ENCODE results near the gene ANKRD22. TPM values are rescaled to one million over a fixed set of nuclear protein-coding genes. Genes with fewer than 3 reads are reported as not detected.

Gene ANKRD22
- total RNA-seq, 2 donors from 2014 or later = 26.6 to 28.2 TPM

- H3K9me3 ChIP-seq = no peaks in the 10 kb centered on the region
- TF ChIP-seq, protein P1, sequence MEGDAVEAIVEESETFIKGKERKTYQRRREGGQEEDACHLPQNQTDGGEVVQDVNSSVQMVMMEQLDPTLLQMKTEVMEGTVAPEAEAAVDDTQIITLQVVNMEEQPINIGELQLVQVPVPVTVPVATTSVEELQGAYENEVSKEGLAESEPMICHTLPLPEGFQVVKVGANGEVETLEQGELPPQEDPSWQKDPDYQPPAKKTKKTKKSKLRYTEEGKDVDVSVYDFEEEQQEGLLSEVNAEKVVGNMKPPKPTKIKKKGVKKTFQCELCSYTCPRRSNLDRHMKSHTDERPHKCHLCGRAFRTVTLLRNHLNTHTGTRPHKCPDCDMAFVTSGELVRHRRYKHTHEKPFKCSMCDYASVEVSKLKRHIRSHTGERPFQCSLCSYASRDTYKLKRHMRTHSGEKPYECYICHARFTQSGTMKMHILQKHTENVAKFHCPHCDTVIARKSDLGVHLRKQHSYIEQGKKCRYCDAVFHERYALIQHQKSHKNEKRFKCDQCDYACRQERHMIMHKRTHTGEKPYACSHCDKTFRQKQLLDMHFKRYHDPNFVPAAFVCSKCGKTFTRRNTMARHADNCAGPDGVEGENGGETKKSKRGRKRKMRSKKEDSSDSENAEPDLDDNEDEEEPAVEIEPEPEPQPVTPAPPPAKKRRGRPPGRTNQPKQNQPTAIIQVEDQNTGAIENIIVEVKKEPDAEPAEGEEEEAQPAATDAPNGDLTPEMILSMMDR (IDR thresholded peaks at IDR 0.05) = no peak
- no peak for DNase-seq
- H3K4me3 ChIP-seq = no peak overlapping the region
- intact Hi-C loops (cut with DNase I) = no loop called here
- no peak overlapping the region for H3K9ac ChIP-seq (ENCODE audit: low read depth in 2 of 2, low read length in 2 of 2)
- no peaks in the 10 kb centered on the region for H3K27me3 ChIP-seq
- H3K4me1 ChIP-seq = no peaks in the 10 kb centered on the region
- no peak overlapping the region for H3K27ac ChIP-seq
- H3K36me3 ChIP-seq = no peaks in the 10 kb centered on the region
Observed at GRCh38 chr10:88788924-88789323, 62.7 kb downstream of the ANKRD22 start.

DNA sequence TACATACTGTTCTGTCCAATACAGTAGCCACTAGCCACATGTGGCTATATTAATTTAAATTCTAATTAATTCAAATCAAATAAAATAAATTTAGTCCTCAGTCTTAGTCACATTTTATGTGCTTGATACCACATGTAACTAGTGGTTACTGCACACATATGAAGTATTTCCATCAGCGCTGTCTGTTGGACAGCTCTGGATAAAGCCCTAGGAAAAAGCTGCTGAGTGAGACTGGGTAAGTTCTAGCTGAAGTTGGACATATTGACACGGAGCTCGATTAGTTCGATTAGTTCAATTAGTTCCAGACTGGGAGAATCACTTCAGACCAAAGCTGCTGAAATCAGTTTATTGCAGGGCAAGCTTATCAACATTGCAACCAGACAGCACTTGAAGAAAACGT lies 64.2 kb downstream of the ANKRD22 start:
- no peaks in the 10 kb centered on the region for H3K9me3 ChIP-seq
- TF ChIP-seq, protein P1 (IDR thresholded peaks at IDR 0.05) = no peak
- H3K9ac ChIP-seq (ENCODE audit: low read depth in 2 of 2, low read length in 2 of 2) = no peak overlapping the region
- no peak overlapping the region for H3K27ac ChIP-seq
- no peak overlapping the region for H3K4me3 ChIP-seq
- intact Hi-C loops (cut with DNase I) = no loop called here
- H3K36me3 ChIP-seq = no peaks in the 10 kb centered on the region
- no peaks in the 10 kb centered on the region for H3K4me1 ChIP-seq
- DNase-seq = no peak
- no peaks in the 10 kb centered on the region for H3K27me3 ChIP-seq

- H3K36me3 ChIP-seq = no peaks in the 10 kb centered on the region
- no peak overlapping the region for H3K4me3 ChIP-seq
- no peak for DNase-seq
- intact Hi-C loops (cut with DNase I) = no loop called here
- no peaks in the 10 kb centered on the region for H3K27me3 ChIP-seq
- no peaks in the 10 kb centered on the region for H3K9me3 ChIP-seq
- H3K4me1 ChIP-seq = no peaks in the 10 kb centered on the region
- H3K27ac ChIP-seq = no peak overlapping the region
- TF ChIP-seq, protein P1 (IDR thresholded peaks at IDR 0.05) = no peak
- no peak overlapping the region for H3K9ac ChIP-seq (ENCODE audit: low read depth in 2 of 2, low read length in 2 of 2)
Observed at GRCh38 chr10:88786032-88786770, 65.4 kb downstream of the ANKRD22 start.

DNA sequence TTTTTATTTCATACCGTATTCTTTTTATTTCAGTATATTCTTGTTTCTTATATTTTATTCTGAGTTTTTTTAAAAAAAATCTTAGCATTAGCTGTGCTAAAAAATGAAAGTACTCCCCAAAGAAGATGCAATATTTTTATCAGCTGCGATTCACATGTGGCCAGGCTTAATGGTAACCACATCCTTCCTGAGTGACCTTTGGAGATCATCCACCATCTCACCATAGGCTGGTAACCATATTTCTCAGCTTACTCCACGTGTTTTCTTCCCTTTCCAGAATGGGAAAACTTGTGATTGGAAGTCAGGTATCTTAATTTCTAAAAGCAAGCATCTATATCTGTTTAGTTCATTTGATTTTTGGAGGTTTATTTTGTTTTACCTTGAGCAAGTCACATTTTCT lies 67.9 kb downstream of the ANKRD22 start:
- H3K36me3 ChIP-seq = no peaks in the 10 kb centered on the region
- no peak overlapping the region for H3K9ac ChIP-seq (ENCODE audit: low read depth in 2 of 2, low read length in 2 of 2)
- H3K9me3 ChIP-seq = no peaks in the 10 kb centered on the region
- H3K4me1 ChIP-seq = no peaks in the 10 kb centered on the region
- H3K27ac ChIP-seq = no peak overlapping the region
- no peaks in the 10 kb centered on the region for H3K27me3 ChIP-seq
- intact Hi-C loops (cut with DNase I) = no loop called here
- TF ChIP-seq, protein P1 (IDR thresholded peaks at IDR 0.05) = no peak
- DNase-seq = no peak
- no peak overlapping the region for H3K4me3 ChIP-seq

DNA sequence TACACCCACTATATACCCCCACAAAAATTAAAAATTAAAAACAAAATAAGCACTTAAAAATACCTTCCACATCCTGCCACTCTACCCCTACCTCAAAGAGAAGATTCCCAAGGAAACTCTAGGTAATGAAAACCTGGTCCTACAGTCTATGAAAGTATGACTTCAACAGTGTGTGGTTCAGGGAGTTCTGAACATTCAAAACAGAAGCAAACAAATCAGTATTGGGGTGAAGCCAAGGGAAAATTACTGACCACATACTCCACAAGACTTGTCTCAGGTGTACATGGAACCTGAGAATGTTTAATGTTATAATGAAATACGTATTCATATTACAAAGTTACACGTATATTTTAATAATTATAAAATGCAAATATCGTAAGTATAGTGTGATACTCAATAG lies 69.4 kb downstream of the ANKRD22 start:
- DNase-seq = no peak
- intact Hi-C loops (cut with DNase I) = no loop called here
- Histone ChIP-seq H3K4me1 (no peaks in the 10 kb centered on the region), H3K27me3 (no peaks in the 10 kb centered on the region), H3K27ac (no peak overlapping the region), H3K9me3 (no peaks in the 10 kb centered on the region), H3K36me3 (no peaks in the 10 kb centered on the region), H3K4me3 (no peak overlapping the region), H3K9ac (ENCODE audit: low read depth in 2 of 2, low read length in 2 of 2) (no peak overlapping the region)
- TF ChIP-seq, protein P1 (IDR thresholded peaks at IDR 0.05) = no peak
